Medulla oblongata (tissue), 1 donor: ENCODE measurements around the gene FECH.
"Not testable (repeated sequence)": the region's sequence is repeated elsewhere in the genome, so short reads cannot be mapped to it uniquely, and the experiment has no call there.

ENCODE experiments used
- DNase-seq: peaks from one replicate; pipeline ENCODE4 v3.0.0-alpha.2; 2015; ENCODE audit errors: extremely low spot score

FECH gene

DNA sequence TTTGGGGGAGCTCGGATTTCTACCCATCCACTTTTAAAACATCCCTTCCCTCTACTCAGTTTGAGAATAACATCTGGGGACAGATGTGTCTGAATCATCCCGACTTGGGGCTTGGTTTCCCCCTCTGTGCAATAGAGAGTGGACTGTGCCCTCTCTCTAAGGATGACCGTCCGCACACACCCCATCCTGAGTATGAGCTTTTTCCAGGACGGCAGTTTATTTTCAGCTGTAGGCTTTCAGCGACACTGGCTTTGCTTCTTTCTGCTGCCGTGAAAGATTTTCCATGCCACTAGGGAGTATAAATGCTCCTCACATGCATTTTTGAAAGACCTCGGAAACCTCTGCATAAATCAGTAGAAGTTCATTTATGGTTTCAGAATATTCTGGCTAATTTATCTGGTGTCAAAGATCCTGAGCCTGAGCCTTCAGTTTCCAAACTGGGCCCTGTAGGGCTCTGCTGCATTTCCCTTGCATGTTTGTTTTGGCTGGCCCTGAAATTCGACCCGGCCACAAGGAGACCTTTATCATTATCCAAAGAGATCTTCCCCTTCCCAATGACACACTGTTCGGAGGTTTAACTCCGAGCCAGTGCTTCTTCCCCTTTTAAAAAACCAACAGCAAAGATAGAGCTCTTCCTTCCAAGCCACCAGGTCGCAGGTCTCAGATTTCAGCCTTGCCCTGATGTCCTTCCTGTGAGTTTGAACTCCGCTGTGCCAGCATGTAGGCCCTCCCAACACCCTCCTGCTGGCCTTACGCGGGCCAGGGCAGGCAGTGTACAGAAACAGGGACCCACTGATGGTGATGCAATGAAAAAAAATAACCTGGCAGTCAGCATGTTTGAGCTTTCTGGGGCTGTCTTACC, 53.3 kb downstream of the FECH start:
- no peak for DNase-seq

DNA sequence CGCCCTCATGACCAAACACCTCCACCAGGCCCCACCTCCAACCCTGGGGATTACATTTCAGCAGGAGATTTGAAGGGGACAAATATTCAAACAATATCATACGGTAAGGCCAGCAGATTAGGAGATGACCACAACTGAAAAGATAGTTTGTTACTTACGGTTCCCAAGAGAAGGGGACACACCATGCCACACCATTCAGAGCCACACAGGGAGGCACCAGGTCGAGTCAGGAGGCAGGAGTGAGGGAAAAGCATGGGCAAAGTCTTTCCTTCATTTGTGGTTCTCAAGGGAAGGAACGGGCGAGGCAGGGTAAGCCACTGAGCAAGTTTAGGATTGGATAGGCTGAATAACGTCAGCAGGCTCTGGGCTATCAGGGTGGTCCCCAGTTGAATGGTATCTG, 57.4 kb downstream of the FECH start:
- no peak for DNase-seq

DNA sequence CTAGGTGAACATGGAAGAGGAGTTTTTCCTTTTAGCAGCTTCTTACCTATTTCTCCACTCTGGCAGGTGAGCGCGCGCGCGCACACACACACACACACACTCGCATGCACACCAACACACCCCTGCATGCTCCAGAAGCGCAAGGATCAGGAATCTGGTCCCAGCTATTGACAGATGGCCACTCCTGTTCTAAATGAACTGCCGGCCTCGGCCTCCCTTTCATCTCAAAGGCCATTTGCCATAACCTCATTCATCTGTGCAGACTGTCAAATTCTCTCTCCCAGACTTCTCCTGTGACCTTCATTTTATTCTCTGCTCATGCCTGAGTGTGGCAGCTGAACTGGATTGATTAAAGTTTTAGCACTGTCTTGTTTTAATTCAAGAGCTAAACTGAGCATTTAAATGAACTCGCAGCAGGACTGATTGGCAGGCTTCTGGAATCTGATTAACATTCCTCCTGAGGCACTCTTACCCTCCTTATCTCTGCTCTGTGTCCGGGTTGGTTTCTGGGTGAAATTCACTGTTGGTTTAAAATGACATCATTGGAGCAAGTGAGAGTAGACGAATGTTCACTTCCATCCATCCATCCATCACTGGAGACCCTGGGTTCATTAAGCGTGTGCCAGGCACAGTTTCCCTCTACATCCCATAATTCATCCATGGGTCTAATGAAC, 58.8 kb downstream of the FECH start:
- DNase-seq = no peak

DNA sequence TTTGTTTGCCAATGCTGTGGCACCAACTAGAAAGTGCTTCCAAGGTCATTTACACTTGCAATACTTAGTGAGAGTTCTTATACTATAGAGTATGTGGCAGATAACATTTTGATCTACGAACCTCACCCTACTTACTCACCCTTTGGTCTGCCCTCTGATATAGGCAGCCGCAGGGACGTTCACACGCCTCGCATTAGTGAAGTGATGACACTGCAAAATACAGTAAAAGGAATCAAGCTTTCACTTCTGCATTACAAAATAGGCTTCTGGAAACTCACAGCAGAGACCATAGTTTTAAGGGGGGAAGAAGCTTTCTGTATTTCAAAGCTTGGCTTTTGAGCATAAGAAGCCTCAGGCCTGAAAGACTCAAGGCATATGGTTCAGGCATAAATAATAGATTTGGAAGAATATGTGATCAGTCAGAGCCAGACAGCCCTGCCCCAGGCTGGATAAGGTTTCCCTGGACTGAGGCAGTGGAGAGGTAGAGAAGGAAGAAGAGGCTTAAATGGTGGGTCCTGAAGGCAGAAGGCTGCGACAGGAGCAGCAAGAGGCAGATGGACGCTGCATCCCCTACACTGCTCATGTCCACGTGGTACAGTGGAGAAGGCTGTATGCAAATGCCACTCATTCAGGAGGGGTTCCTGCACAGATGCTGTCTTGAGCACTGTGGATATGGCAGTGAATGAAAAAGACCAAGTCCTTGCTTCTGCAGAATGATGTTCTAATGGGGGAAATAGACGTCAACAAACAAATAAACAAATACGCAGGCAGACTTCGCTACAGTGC, 63.1 kb downstream of the FECH start:
- DNase-seq = peak; percentile 71

DNA sequence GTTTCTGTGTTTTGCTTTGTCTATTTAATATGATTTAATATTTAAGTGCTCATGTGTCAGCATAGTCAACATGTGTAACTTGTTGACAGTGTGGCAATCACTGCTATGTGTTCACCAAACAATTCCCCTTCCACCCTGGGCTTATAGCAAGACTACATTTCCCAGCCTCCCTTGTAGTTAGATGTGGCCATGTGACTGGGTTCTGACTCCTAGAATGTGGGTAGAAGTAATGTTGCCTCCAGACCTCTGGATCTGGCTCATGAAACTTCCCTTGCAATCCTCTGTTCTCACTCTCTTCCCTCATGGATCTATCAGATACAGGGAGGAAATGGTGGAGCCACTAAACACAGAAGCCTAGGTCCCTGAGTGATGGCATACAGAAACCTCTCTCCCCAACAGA, 64.2 kb downstream of the FECH start:
- DNase-seq = not testable (repeated sequence)

DNA sequence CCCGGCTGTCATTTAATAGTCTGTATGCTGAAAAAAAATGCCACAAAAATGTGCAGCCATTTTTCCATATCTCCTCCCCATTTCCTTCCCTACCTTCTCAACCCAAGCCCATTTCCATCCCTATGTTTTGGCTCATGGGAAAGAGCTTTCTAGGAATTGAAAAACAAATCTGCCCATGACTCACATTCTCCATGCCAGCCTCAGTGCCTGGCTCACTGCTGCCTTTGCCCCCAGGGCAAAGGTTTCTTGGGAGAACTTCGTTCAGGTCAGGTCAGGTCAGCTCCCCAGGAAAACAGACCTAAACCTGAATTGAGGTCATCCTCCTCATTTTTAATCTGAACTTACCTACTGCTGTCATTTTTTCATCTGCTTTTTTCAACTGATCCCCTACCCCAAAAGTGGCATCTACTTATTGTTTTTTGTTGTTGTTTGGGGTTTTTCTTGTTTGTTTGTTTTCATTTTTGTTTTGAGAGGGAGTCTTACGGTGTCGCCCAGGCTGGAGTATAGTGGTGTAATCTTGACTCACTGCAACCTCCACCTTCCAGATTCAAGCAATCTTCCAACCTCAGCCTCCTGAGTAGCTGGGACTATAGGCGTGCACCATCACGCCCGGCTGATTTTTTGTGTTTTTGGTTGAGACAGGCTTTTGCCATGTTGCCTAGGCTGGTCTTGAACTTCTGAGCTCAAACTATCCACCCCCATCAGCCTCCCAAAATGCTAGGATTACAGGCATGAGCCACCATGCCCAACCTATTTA, 66.7 kb downstream of the FECH start:
- no peak for DNase-seq

DNA sequence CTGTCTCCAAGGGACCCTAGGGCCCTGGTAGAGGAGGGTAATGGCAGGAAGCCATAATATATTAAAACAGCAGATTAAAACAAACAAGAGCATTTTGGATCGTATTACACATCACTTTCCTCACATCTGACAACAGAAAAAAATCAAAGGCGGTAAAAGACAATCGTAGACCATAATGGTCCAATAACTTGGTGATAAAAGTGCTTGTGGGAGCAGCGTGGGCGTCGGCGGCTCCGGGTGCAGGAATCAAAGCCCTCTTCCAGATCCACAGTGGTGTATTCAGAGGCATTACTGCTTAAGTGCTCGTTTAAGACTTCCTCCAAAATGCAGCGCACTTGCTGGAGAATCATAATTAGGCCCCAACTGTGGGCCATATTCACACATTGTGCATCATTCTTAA, 68.0 kb downstream of the FECH start:
- no peak for DNase-seq

DNA sequence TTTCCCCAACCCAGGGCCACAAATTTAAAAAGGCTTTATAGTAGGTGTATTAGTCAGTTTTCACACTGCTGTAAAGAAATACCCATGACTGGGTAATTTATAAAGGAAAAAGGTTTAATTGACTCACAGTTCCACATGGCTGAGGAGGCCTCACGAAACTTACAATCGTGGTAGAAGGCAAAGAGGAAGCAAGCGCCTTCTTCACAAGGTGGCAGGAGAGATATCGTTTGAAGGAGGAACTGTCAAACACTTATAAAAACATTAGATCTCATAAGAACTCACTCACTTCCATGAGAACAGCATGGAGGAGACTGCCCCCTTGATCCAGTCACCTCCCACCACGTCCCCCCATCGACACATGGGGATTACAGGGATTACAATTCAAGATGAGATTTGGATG, 70.4 kb downstream of the FECH start:
- no peak for DNase-seq

DNA sequence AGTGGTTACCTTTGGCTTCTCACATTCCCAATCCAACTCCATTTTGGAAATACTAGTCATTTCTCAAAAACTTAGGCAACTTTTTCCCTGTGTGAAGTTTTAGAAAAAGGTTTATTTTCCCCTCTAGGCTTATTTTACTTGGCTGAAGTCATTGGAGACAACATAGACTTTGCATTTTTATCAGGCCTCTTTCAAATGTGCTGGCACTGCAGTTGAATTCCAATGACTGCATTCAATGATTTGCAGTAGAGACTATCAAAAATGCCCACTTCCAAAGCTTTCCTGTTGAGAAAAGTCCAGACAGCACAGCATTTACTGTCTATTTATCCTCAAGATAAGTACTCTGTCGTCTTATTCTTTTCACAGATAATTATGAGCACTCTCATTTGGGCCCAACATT, 81.3 kb downstream of the FECH start:
- no peak for DNase-seq

DNA sequence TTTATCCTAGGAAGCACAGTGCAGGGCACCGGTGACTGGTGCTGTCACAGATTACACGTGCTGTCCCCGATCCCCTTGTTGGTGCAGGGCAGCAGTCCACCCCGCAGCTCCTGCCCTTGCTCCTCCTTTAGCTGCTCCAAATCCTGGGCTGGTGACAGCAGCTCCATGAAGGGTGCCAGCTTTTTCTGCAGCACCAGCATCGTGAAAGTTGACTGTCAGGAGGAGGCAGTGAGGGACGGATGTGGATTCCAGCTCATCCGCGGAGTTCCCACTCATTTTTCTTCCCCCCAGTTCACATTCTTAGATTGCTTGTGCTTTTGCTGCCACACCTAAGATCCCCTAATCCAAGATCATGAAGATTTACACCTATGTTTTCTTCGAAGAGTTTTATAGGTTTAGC, 83.9 kb downstream of the FECH start:
- DNase-seq = no peak

DNA sequence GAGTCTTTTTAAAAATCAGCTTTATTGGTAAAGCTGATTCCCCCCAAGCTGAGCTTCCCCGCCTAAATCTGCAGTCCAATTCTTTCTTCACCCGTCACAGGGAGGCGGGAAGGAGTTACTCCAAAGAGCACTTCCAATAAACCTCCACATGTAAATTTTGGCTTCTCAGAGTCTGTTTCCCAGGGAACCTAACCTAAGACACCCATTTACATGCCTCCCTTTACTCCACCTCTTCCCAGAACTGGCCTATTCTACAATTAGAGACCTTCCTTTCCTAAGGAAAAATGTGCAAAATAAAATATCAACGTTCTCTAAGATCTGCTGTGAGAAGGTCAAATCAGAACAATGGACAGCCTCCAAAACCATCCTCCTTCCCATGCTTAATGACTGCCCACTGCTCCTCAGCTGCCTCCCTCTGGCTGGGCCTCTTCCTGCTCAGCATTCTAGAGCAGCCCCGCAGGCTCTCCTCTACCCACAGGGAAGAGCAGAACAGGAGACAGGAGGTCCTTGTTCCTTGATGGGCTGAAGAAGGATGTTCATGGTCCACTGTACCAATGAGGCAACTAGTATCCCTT, 87.7 kb downstream of the FECH start:
- DNase-seq = no peak
